Measurements from ENCODE around the gene MXI1. TPM values are rescaled to one million over a fixed set of nuclear protein-coding genes. Genes with fewer than 3 reads are reported as not detected.

The MXI1 gene
- 5.8 to 6.9 TPM (median 6.5 TPM) in 5 replicates for total RNA-seq (2022; extraction: Qiagen RNA extraction; ENCODE audit: low read depth)

DNA sequence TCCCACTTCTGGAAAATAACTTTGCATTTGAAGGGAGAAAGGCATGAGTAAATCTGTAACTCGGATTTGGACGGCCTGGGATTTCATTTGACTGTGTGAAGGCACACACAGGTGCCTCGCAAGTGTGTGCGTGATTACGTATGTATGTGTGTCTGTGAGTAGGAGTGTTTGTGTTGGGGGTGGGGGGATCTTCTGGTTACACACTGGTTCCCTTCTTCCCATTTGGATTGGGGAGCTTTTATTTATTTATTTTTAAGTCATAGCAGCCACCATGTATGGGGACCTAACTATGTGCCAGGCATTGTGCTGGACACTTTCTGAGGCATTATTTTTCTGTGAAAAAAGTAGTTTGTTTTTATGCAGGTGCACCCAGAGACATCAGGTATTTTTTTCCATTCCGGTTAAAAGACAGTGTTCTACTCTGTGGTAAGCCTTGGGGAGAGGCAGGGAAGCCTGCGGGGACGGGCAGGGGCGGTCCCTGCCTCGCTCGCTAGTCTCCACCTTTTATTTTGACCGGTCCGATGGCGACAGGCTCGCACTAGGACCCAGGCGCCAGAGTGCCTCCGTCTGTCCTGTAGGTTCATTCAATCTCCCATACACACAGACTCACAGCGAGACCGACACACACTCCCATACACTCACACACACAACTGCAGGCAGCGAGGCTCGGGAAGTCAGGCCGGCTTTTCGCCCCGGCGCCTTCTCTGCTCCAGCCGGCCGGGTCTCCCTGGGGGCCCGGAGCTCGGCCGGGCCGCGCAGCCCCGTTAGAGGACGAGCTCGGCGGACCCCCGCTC, at the start of gene MXI1:
Gene MXI1, plus strand, starts transcription at position 595 of the 794 bp plus-strand sequence. CDS start 204 bp downstream, outside the sequence.

DNA sequence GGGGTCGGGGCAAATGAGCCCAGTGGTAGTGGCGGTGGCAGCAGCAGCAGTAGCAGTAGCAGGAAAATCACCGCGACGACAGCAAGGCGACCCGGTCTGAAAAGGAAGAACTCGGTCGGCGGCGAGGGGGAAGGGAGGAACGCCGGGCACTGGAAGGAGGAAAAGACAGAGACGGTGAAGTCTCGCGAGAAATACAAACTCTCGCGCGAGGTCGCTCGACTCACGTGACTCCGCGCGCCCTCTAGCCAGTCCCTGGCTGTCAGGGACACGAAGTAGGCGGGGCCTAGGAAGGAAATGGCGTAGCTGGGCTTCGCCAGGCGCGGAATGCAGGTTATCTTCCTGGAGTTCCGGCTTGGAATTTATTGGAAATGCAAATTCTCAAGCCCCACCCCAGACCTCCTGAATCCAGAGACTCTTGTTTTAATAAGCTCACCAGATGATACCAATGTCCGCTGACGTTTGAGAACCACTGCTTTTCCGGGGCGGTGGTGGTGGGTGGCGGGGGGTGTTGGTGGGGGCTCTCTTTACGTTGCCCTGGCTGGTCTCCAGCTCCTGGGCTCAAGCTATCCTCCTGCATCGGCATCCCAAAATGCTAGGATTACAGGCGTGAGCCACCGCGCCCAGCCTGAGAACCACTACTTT, 97.5 kb downstream of the MXI1 start, which contains the start of gene SMNDC1:
Gene SMNDC1, minus strand, starts transcription at position 141 of the 642 bp plus-strand sequence. CDS start 1,333 bp downstream, outside the sequence.

Other genes starting within 250 kb of the MXI1 start
- gene ADD3, start 199.6 kb upstream of the MXI1 start, total RNA-seq (2022; extraction: Qiagen RNA extraction; ENCODE audit: low read depth): 3.1 to 5.6 TPM (median 5.2 TPM) in 5 replicates
- 44.4 to 50.5 TPM (median 47.4 TPM) in 5 replicates for gene SMNDC1, start 97.3 kb downstream of the MXI1 start, total RNA-seq (2022; extraction: Qiagen RNA extraction; ENCODE audit: low read depth)

Measured in A549 treated with GW870086 at 1 μM for 4 hours (cell line).